Measurements from ENCODE around the gene CTDP1. TPM values are rescaled to one million over a fixed set of nuclear protein-coding genes. Genes with fewer than 3 reads are reported as not detected.

Gene CTDP1
- total RNA-seq, 2 experiments from 2014 or later = 41.6 to 42.5 TPM

- Mint-ChIP-seq H3K9me3 (peaks cover 5% of the 10 kb centered on the region), H3K36me3 (no peaks in the 10 kb centered on the region), H3K4me3 (no peak overlapping the region), H3K27me3 (peaks cover 2% of the 10 kb centered on the region), H3K4me1 (no peaks in the 10 kb centered on the region), H3K27ac (no peak overlapping the region)
- peak; percentile 7 for DNase-seq
- POLR2A ChIA-PET = no interaction called here
- ATAC-seq (ENCODE audit: low read depth) = no peak
These were observed 92.0 kb downstream of the CTDP1 start for GRCh38 chr18:79771446-79772107.

GRCh38 chr18:79772108-79772864, 92.7 kb downstream of the CTDP1 start:
- Mint-ChIP-seq H3K36me3 (no peaks in the 10 kb centered on the region), H3K4me1 (no peaks in the 10 kb centered on the region), H3K27me3 (no peaks in the 10 kb centered on the region), H3K9me3 (peaks cover 4% of the 10 kb centered on the region), H3K27ac (no peak overlapping the region), H3K4me3 (no peak overlapping the region)
- POLR2A ChIA-PET = no interaction called here
- DNase-seq (peak; percentile 15), ATAC-seq (ENCODE audit: low read depth) (no peak)

- DNase-seq = no peak
- no peak for ATAC-seq (ENCODE audit: low read depth)
- H3K4me3 Mint-ChIP-seq = no peak overlapping the region
- H3K36me3 Mint-ChIP-seq = no peaks in the 10 kb centered on the region
- no peaks in the 10 kb centered on the region for H3K27me3 Mint-ChIP-seq
- H3K4me1 Mint-ChIP-seq = no peaks in the 10 kb centered on the region
- POLR2A ChIA-PET = no interaction called here
- no peak overlapping the region for H3K27ac Mint-ChIP-seq
- no peaks in the 10 kb centered on the region for H3K9me3 Mint-ChIP-seq
These were observed 93.5 kb downstream of the CTDP1 start for GRCh38 chr18:79772865-79773696.

GRCh38 chr18:79774111-79774510, 94.5 kb downstream of the CTDP1 start:
- Mint-ChIP-seq H3K27me3 (no peaks in the 10 kb centered on the region), H3K27ac (no peak overlapping the region), H3K9me3 (no peaks in the 10 kb centered on the region), H3K36me3 (no peaks in the 10 kb centered on the region), H3K4me3 (no peak overlapping the region), H3K4me1 (no peaks in the 10 kb centered on the region)
- ATAC-seq (ENCODE audit: low read depth) = no peak
- POLR2A ChIA-PET = no interaction called here
- DNase-seq = no peak

- POLR2A ChIA-PET = no interaction called here
- DNase-seq (no peak), ATAC-seq (ENCODE audit: low read depth) (no peak)
- Mint-ChIP-seq H3K27me3 (no peaks in the 10 kb centered on the region), H3K4me1 (no peaks in the 10 kb centered on the region), H3K27ac (no peak overlapping the region), H3K9me3 (no peaks in the 10 kb centered on the region), H3K4me3 (no peak overlapping the region), H3K36me3 (no peaks in the 10 kb centered on the region)
These were observed 96.0 kb downstream of the CTDP1 start for GRCh38 chr18:79775441-79776221.

GRCh38 chr18:79776674-79777073, 97.1 kb downstream of the CTDP1 start:
- H3K4me1 Mint-ChIP-seq = no peaks in the 10 kb centered on the region
- H3K36me3 Mint-ChIP-seq = no peaks in the 10 kb centered on the region
- no peak overlapping the region for H3K4me3 Mint-ChIP-seq
- POLR2A ChIA-PET = no interaction called here
- no peak for ATAC-seq (ENCODE audit: low read depth)
- no peaks in the 10 kb centered on the region for H3K27me3 Mint-ChIP-seq
- no peaks in the 10 kb centered on the region for H3K9me3 Mint-ChIP-seq
- DNase-seq = no peak
- H3K27ac Mint-ChIP-seq = no peak overlapping the region

GRCh38 chr18:79778291-79778791, 98.7 kb downstream of the CTDP1 start:
- Mint-ChIP-seq H3K27ac (no peak overlapping the region), H3K9me3 (no peaks in the 10 kb centered on the region), H3K27me3 (no peaks in the 10 kb centered on the region), H3K4me3 (no peak overlapping the region), H3K36me3 (no peaks in the 10 kb centered on the region), H3K4me1 (no peaks in the 10 kb centered on the region)
- POLR2A ChIA-PET = no interaction called here
- ATAC-seq (ENCODE audit: low read depth) (no peak), DNase-seq (peak; percentile 12)

- Mint-ChIP-seq H3K4me3 (no peak overlapping the region), H3K4me1 (no peaks in the 10 kb centered on the region), H3K27ac (no peak overlapping the region), H3K9me3 (no peaks in the 10 kb centered on the region), H3K27me3 (no peaks in the 10 kb centered on the region), H3K36me3 (no peaks in the 10 kb centered on the region)
- DNase-seq (peak; percentile 6), ATAC-seq (ENCODE audit: low read depth) (no peak)
- POLR2A ChIA-PET = no interaction called here
These were observed 99.6 kb downstream of the CTDP1 start for GRCh38 chr18:79779021-79779699.

GRCh38 chr18:79779700-79780190, 100.1 kb downstream of the CTDP1 start:
- POLR2A ChIA-PET = no interaction called here
- no peaks in the 10 kb centered on the region for H3K27me3 Mint-ChIP-seq
- H3K27ac Mint-ChIP-seq = no peak overlapping the region
- H3K9me3 Mint-ChIP-seq = no peaks in the 10 kb centered on the region
- no peaks in the 10 kb centered on the region for H3K36me3 Mint-ChIP-seq
- no peak overlapping the region for H3K4me3 Mint-ChIP-seq
- DNase-seq (peak; percentile 14), ATAC-seq (ENCODE audit: low read depth) (no peak)
- no peaks in the 10 kb centered on the region for H3K4me1 Mint-ChIP-seq

- no peak for DNase-seq
- no peak for ATAC-seq (ENCODE audit: low read depth)
- Mint-ChIP-seq H3K27ac (no peak overlapping the region), H3K4me1 (no peaks in the 10 kb centered on the region), H3K9me3 (no peaks in the 10 kb centered on the region), H3K4me3 (no peak overlapping the region), H3K27me3 (no peaks in the 10 kb centered on the region), H3K36me3 (no peaks in the 10 kb centered on the region)
- POLR2A ChIA-PET = no interaction called here
These were observed 100.9 kb downstream of the CTDP1 start for GRCh38 chr18:79780547-79780946.

- no peak overlapping the region for H3K27ac Mint-ChIP-seq
- ATAC-seq (ENCODE audit: low read depth) (no peak), DNase-seq (no peak)
- peaks cover 6% of the 10 kb centered on the region for H3K27me3 Mint-ChIP-seq
- no peak overlapping the region for H3K4me3 Mint-ChIP-seq
- POLR2A ChIA-PET = no interaction called here
- no peaks in the 10 kb centered on the region for H3K4me1 Mint-ChIP-seq
- H3K9me3 Mint-ChIP-seq = no peaks in the 10 kb centered on the region
- H3K36me3 Mint-ChIP-seq = no peaks in the 10 kb centered on the region
These were observed 101.8 kb downstream of the CTDP1 start for GRCh38 chr18:79781331-79781941.

- Mint-ChIP-seq H3K9me3 (no peaks in the 10 kb centered on the region), H3K27ac (no peak overlapping the region), H3K27me3 (peaks cover 18% of the 10 kb centered on the region), H3K4me1 (no peaks in the 10 kb centered on the region), H3K36me3 (no peaks in the 10 kb centered on the region), H3K4me3 (no peak overlapping the region)
- DNase-seq = peak; percentile 8
- POLR2A ChIA-PET = no interaction called here
- ATAC-seq (ENCODE audit: low read depth) = no peak
These were observed 103.1 kb downstream of the CTDP1 start for GRCh38 chr18:79782566-79783308.
